IPS-20b (cell line): ENCODE results near the gene EIF2S1.

Source experiments
- H3K27ac ChIP-seq: one replicate; pipeline ENCODE4 v1.5.1; 2013; ENCODE audit warnings: low read length
- H3K27me3 ChIP-seq: 2 replicates; pipeline ENCODE4 v1.6.1; 2013; ENCODE audit warnings: mild to moderate bottlenecking, low read length, inconsistent platforms; ENCODE audit not compliant: insufficient read depth
- H3K36me3 ChIP-seq: 2 replicates; pipeline ENCODE4 v1.6.1; 2013; ENCODE audit warnings: low read depth, mild to moderate bottlenecking, inconsistent platforms, low read length, moderate library complexity; ENCODE audit not compliant: insufficient read depth
- H3K4me1 ChIP-seq: 2 replicates; pipeline ENCODE4 v1.6.1; 2013; ENCODE audit warnings: mild to moderate bottlenecking, control low read depth, inconsistent platforms, low read length, moderate library complexity; ENCODE audit not compliant: insufficient read depth
- H3K4me3 ChIP-seq: 2 replicates; pipeline ENCODE4 v1.5.1; 2013; ENCODE audit warnings: mild to moderate bottlenecking, low read length, inconsistent platforms
- H3K9ac ChIP-seq: 2 replicates; pipeline ENCODE4 v1.6.1; 2013; ENCODE audit warnings: low read depth, mild to moderate bottlenecking, inconsistent platforms, low read length, moderate library complexity
- H3K9me3 ChIP-seq: 2 replicates; pipeline ENCODE4 v1.6.1; 2013; ENCODE audit warnings: mild to moderate bottlenecking, low read depth, low read length, inconsistent platforms; ENCODE audit not compliant: insufficient read depth

EIF2S1 gene

GRCh38 chr14:67345583-67345982 is 14.5 kb upstream of the EIF2S1 start:
- Histone ChIP-seq H3K9ac (no peak overlapping the region), H3K9me3 (no peaks in the 10 kb centered on the region), H3K27ac (no peak overlapping the region), H3K4me3 (no peak overlapping the region), H3K36me3 (peaks cover 79% of the 10 kb centered on the region), H3K27me3 (no peaks in the 10 kb centered on the region), H3K4me1 (no peaks in the 10 kb centered on the region)

- H3K9me3 ChIP-seq = no peaks in the 10 kb centered on the region
Measured at GRCh38 chr14:67352055-67352454, 8.1 kb upstream of the EIF2S1 start.

GRCh38 chr14:67357186-67357968 is 2.8 kb upstream of the EIF2S1 start:
- H3K9me3 ChIP-seq = no peaks in the 10 kb centered on the region
- H3K9ac ChIP-seq = peak overlapping the region; percentile 23; the same call in 1 of the 2 replicates
- peaks cover 5% of the 10 kb centered on the region for H3K4me1 ChIP-seq
- peaks cover 14% of the 10 kb centered on the region; the same call in 1 of the 2 replicates for H3K36me3 ChIP-seq
- H3K4me3 ChIP-seq = no peak overlapping the region
- no peak overlapping the region for H3K27ac ChIP-seq
- no peaks in the 10 kb centered on the region for H3K27me3 ChIP-seq

More at GRCh38 chr14:67352055-67352454, 8.1 kb upstream of the EIF2S1 start:
- Histone ChIP-seq H3K9ac (no peak overlapping the region), H3K27ac (no peak overlapping the region), H3K27me3 (no peaks in the 10 kb centered on the region), H3K4me1 (no peaks in the 10 kb centered on the region), H3K4me3 (no peak overlapping the region), H3K36me3 (peaks cover 62% of the 10 kb centered on the region)

- H3K27me3 ChIP-seq = no peaks in the 10 kb centered on the region
- H3K9me3 ChIP-seq = no peaks in the 10 kb centered on the region
- H3K4me1 ChIP-seq = peaks cover 5% of the 10 kb centered on the region
- no peak overlapping the region for H3K27ac ChIP-seq
- peak overlapping the region; percentile 94 for H3K4me3 ChIP-seq
- H3K9ac ChIP-seq = peak overlapping the region; percentile 91; the same call in 1 of the 2 replicates
- peaks cover 17% of the 10 kb centered on the region; the same call in 1 of the 2 replicates for H3K36me3 ChIP-seq
Measured at GRCh38 chr14:67357969-67358354, 2.2 kb upstream of the EIF2S1 start.

- peaks cover 16% of the 10 kb centered on the region; the same call in 1 of the 2 replicates for H3K36me3 ChIP-seq
- H3K4me3 ChIP-seq = peak overlapping the region; percentile 94
- H3K9ac ChIP-seq = peak overlapping the region; percentile 91
- H3K27ac ChIP-seq = peak overlapping the region; percentile 16
- H3K27me3 ChIP-seq = no peaks in the 10 kb centered on the region
- H3K9me3 ChIP-seq = no peaks in the 10 kb centered on the region
- H3K4me1 ChIP-seq = peaks cover 5% of the 10 kb centered on the region
Measured at GRCh38 chr14:67358924-67359774, 979 bp upstream of the EIF2S1 start.

- Histone ChIP-seq H3K4me3 (peak overlapping the region; percentile 94), H3K36me3 (peaks cover 31% of the 10 kb centered on the region), H3K4me1 (peaks cover 5% of the 10 kb centered on the region), H3K27ac (peak overlapping the region; percentile 69), H3K9me3 (no peaks in the 10 kb centered on the region), H3K27me3 (no peaks in the 10 kb centered on the region), H3K9ac (peak overlapping the region; percentile 89)
Measured at GRCh38 chr14:67360470-67361206, 510 bp downstream of the EIF2S1 start.

GRCh38 chr14:67365476-67365875 is 5.3 kb downstream of the EIF2S1 start:
- H3K27me3 ChIP-seq = no peaks in the 10 kb centered on the region
- no peaks in the 10 kb centered on the region for H3K9me3 ChIP-seq
- H3K4me1 ChIP-seq = peaks cover 5% of the 10 kb centered on the region
- no peak overlapping the region for H3K27ac ChIP-seq
- H3K9ac ChIP-seq = no peak overlapping the region
- H3K4me3 ChIP-seq = no peak overlapping the region
- peaks cover 71% of the 10 kb centered on the region for H3K36me3 ChIP-seq

GRCh38 chr14:67370830-67371229 is 10.7 kb downstream of the EIF2S1 start:
- no peak overlapping the region for H3K27ac ChIP-seq
- no peaks in the 10 kb centered on the region for H3K4me1 ChIP-seq
- H3K9ac ChIP-seq = no peak overlapping the region
- no peaks in the 10 kb centered on the region for H3K27me3 ChIP-seq
- H3K9me3 ChIP-seq = no peaks in the 10 kb centered on the region
- no peak overlapping the region for H3K4me3 ChIP-seq
- H3K36me3 ChIP-seq = peaks cover 91% of the 10 kb centered on the region

GRCh38 chr14:67371247-67372148 is 11.4 kb downstream of the EIF2S1 start:
- Histone ChIP-seq H3K36me3 (peaks cover 91% of the 10 kb centered on the region), H3K27me3 (no peaks in the 10 kb centered on the region), H3K9ac (no peak overlapping the region), H3K4me3 (no peak overlapping the region), H3K4me1 (no peaks in the 10 kb centered on the region), H3K27ac (no peak overlapping the region), H3K9me3 (no peaks in the 10 kb centered on the region)

GRCh38 chr14:67372833-67373232 is 12.7 kb downstream of the EIF2S1 start:
- Histone ChIP-seq H3K36me3 (peaks cover 91% of the 10 kb centered on the region), H3K9ac (no peak overlapping the region), H3K27me3 (no peaks in the 10 kb centered on the region), H3K27ac (no peak overlapping the region), H3K4me1 (no peaks in the 10 kb centered on the region), H3K4me3 (no peak overlapping the region), H3K9me3 (no peaks in the 10 kb centered on the region)
